Bronchial epithelial cell (primary cell): Measurements from ENCODE around the gene APOC3. TPM values are rescaled to one million over a fixed set of nuclear protein-coding genes. Genes with fewer than 3 reads are reported as not detected.

ENCODE experiments used
- DNase-seq: peaks from one replicate; pipeline ENCODE4 v3.0.0-alpha.2; 2010; ENCODE audit warnings: low read depth
- FAIRE-seq: peaks from 2 replicates; lab custom pipeline; 2011; peaks lifted over from hg19 to GRCh38; lab: Jason Lieb, UNC
- H3K27me3 ChIP-seq: 2 replicates; pipeline ENCODE4 v1.5.1; 2011; ENCODE audit warnings: low read length; ENCODE audit not compliant: control insufficient read depth, insufficient read depth
- H3K36me3 ChIP-seq: 2 replicates; pipeline ENCODE4 v1.5.1; 2011; ENCODE audit warnings: low read length; ENCODE audit not compliant: control insufficient read depth, insufficient read depth
- H3K4me3 ChIP-seq: 2 replicates; pipeline ENCODE4 v1.5.1; 2011; ENCODE audit warnings: mild to moderate bottlenecking, low read depth, low read length, control low read depth
- CTCF ChIP-seq: IDR thresholded peaks from 2 replicates; pipeline ENCODE4 v1.5.1; 2011; ENCODE audit warnings: mild to moderate bottlenecking, moderate library complexity, low read length, control low read depth, inconsistent platforms; ENCODE audit not compliant: insufficient read depth, severe bottlenecking
- total RNA-seq: library from RNA; depleted of rRNA; stranded (reverse); fragments of >200 nt; gene quantifications from 2 replicates; pipeline ENCODE4 v1.2.1, GENCODE V29; 2014

Gene APOC3
- total RNA-seq, 1 donor from 2014 or later = not detected

- FAIRE-seq (no peak), DNase-seq (no peak)
- H3K27me3 ChIP-seq = no peaks in the 10 kb centered on the region
- TF ChIP-seq CTCF = no peak
- no peak overlapping the region for H3K4me3 ChIP-seq
- peaks cover 9% of the 10 kb centered on the region for H3K36me3 ChIP-seq
Measured at GRCh38 chr11:116857316-116857715, 27.6 kb downstream of the APOC3 start.

- Histone ChIP-seq H3K27me3 (no peaks in the 10 kb centered on the region), H3K36me3 (peaks cover 9% of the 10 kb centered on the region), H3K4me3 (no peak overlapping the region)
- FAIRE-seq = no peak
- DNase-seq = no peak
- TF ChIP-seq CTCF = no peak
Measured at GRCh38 chr11:116857936-116858335, 28.2 kb downstream of the APOC3 start.

GRCh38 chr11:116859175-116859574 lies 29.5 kb downstream of the APOC3 start:
- no peak for FAIRE-seq
- Histone ChIP-seq H3K27me3 (no peaks in the 10 kb centered on the region), H3K36me3 (peaks cover 9% of the 10 kb centered on the region), H3K4me3 (no peak overlapping the region)
- DNase-seq = no peak
- no peak for TF ChIP-seq CTCF

GRCh38 chr11:116860303-116860702 lies 30.6 kb downstream of the APOC3 start:
- TF ChIP-seq CTCF = no peak
- Histone ChIP-seq H3K27me3 (no peaks in the 10 kb centered on the region), H3K4me3 (no peak overlapping the region), H3K36me3 (peaks cover 9% of the 10 kb centered on the region)
- no peak for FAIRE-seq
- no peak for DNase-seq

GRCh38 chr11:116861539-116861938 lies 31.8 kb downstream of the APOC3 start:
- DNase-seq (peak; percentile 87), FAIRE-seq (no peak)
- Histone ChIP-seq H3K36me3 (peaks cover 9% of the 10 kb centered on the region), H3K27me3 (no peaks in the 10 kb centered on the region), H3K4me3 (no peak overlapping the region)
- no peak for TF ChIP-seq CTCF

- DNase-seq = no peak
- H3K36me3 ChIP-seq = peaks cover 9% of the 10 kb centered on the region
- FAIRE-seq = no peak
- no peaks in the 10 kb centered on the region for H3K27me3 ChIP-seq
- no peak for TF ChIP-seq CTCF
- H3K4me3 ChIP-seq = no peak overlapping the region
Measured at GRCh38 chr11:116862185-116862584, 32.5 kb downstream of the APOC3 start.
